Measurements from ENCODE around the gene NTRK3.
"Not testable (repeated sequence)": the region's sequence is repeated elsewhere in the genome, so short reads cannot be mapped to it uniquely, and the experiment has no call there.

The NTRK3 gene

GRCh38 chr15:88074386-88074785, 182.2 kb downstream of the NTRK3 start:
- TF ChIP-seq GABPA (IDR thresholded peaks at IDR 0.05; ENCODE audit: low read depth) (no peak), CTCF (IDR thresholded peaks at IDR 0.05; ENCODE audit: insufficient read depth, low read length) (no peak), SPI1 (IDR thresholded peaks at IDR 0.05; ENCODE audit: borderline replicate concordance, low read depth) (no peak), POLR2AphosphoS5 (IDR thresholded peaks at IDR 0.05; ENCODE audit: low read depth) (no peak)
- TF ChIP-seq, protein P1, sequence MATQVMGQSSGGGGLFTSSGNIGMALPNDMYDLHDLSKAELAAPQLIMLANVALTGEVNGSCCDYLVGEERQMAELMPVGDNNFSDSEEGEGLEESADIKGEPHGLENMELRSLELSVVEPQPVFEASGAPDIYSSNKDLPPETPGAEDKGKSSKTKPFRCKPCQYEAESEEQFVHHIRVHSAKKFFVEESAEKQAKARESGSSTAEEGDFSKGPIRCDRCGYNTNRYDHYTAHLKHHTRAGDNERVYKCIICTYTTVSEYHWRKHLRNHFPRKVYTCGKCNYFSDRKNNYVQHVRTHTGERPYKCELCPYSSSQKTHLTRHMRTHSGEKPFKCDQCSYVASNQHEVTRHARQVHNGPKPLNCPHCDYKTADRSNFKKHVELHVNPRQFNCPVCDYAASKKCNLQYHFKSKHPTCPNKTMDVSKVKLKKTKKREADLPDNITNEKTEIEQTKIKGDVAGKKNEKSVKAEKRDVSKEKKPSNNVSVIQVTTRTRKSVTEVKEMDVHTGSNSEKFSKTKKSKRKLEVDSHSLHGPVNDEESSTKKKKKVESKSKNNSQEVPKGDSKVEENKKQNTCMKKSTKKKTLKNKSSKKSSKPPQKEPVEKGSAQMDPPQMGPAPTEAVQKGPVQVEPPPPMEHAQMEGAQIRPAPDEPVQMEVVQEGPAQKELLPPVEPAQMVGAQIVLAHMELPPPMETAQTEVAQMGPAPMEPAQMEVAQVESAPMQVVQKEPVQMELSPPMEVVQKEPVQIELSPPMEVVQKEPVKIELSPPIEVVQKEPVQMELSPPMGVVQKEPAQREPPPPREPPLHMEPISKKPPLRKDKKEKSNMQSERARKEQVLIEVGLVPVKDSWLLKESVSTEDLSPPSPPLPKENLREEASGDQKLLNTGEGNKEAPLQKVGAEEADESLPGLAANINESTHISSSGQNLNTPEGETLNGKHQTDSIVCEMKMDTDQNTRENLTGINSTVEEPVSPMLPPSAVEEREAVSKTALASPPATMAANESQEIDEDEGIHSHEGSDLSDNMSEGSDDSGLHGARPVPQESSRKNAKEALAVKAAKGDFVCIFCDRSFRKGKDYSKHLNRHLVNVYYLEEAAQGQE (IDR thresholded peaks at IDR 0.05; ENCODE audit: insufficient replicate concordance, low read depth): no peak
- no peaks in the 10 kb centered on the region for H3K27me3 ChIP-seq (ENCODE audit: insufficient read depth, poor library complexity, severe bottlenecking)
- no peak overlapping the region for H3K27ac ChIP-seq (replicated peaks)
- no peak for DNase-seq (ENCODE audit: low read depth in 1 of 2, low spot score in 1 of 2)
- no peak overlapping the region for H3K4me3 ChIP-seq (replicated peaks; ENCODE audit: insufficient read depth, low read length)

- no peak overlapping the region for H3K27ac ChIP-seq (replicated peaks)
- DNase-seq (ENCODE audit: low read depth in 1 of 2, low spot score in 1 of 2): no peak
- TF ChIP-seq SPI1 (IDR thresholded peaks at IDR 0.05; ENCODE audit: borderline replicate concordance, low read depth): no peak
- TF ChIP-seq POLR2AphosphoS5 (IDR thresholded peaks at IDR 0.05; ENCODE audit: low read depth): no peak
- TF ChIP-seq, protein P1 (IDR thresholded peaks at IDR 0.05; ENCODE audit: insufficient replicate concordance, low read depth): no peak
- no peak for TF ChIP-seq CTCF (IDR thresholded peaks at IDR 0.05; ENCODE audit: insufficient read depth, low read length)
- no peak for TF ChIP-seq GABPA (IDR thresholded peaks at IDR 0.05; ENCODE audit: low read depth)
Measured at GRCh38 chr15:88073391-88073691, 183.2 kb downstream of the NTRK3 start.

DNA sequence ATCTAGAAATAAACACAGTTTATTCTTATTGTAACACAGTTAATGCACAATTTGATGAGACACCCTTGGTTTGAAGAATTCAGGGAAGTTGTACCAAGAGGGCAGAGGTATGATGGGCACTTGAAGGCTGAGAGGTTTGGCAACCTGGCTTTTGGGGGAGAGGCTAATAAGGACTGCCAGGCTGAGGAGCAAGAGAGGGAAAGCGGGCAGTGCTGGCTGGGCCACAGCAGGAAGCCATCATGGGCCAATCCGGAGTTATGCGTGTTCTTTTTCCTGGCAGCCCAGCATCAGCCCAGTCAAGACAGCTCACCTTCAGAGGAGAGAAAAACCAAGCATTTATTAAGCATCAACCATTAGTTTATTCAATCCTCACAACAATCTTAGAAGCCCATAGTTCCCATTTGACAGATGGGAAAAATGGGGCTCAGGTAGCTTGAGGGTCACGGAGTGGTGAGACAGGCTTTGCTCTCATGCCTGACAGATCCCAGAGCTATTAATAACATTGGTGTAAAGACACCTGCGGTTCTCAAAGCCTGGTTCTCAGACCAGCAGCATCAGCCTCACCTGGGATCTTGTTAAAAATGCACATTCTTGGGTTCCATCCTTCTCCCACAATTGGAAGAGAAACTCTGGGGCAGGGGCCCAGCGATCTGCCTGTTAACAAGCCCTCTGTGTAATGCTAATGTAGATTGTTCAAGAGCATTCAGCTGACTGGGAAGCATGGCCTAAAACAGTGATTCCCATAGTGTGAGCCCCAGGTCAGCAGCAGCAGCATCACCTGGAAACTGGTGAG, 183.7 kb downstream of the NTRK3 start:
- no peak for DNase-seq (ENCODE audit: low read depth in 1 of 2, low spot score in 1 of 2)
- H3K27me3 ChIP-seq (ENCODE audit: insufficient read depth, poor library complexity, severe bottlenecking): no peaks in the 10 kb centered on the region
- H3K27ac ChIP-seq (replicated peaks): no peak overlapping the region
- TF ChIP-seq, protein P1 (IDR thresholded peaks at IDR 0.05; ENCODE audit: insufficient replicate concordance, low read depth): no peak
- TF ChIP-seq POLR2AphosphoS5 (IDR thresholded peaks at IDR 0.05; ENCODE audit: low read depth) (no peak), GABPA (IDR thresholded peaks at IDR 0.05; ENCODE audit: low read depth) (no peak), CTCF (IDR thresholded peaks at IDR 0.05; ENCODE audit: insufficient read depth, low read length) (no peak), SPI1 (IDR thresholded peaks at IDR 0.05; ENCODE audit: borderline replicate concordance, low read depth) (no peak)
- no peak overlapping the region for H3K4me3 ChIP-seq (replicated peaks; ENCODE audit: insufficient read depth, low read length)

More at GRCh38 chr15:88073391-88073691, 183.2 kb downstream of the NTRK3 start:
- H3K4me3 ChIP-seq (replicated peaks; ENCODE audit: insufficient read depth, low read length): no peak overlapping the region
- no peaks in the 10 kb centered on the region for H3K27me3 ChIP-seq (ENCODE audit: insufficient read depth, poor library complexity, severe bottlenecking)

GRCh38 chr15:88072133-88072532, 184.4 kb downstream of the NTRK3 start:
- not testable (repeated sequence) for DNase-seq (ENCODE audit: low read depth in 1 of 2, low spot score in 1 of 2); H3K27me3 ChIP-seq (ENCODE audit: insufficient read depth, poor library complexity, severe bottlenecking); H3K4me3 ChIP-seq (replicated peaks; ENCODE audit: insufficient read depth, low read length); H3K27ac ChIP-seq (replicated peaks)
